GM12878 (cell line): Measurements from ENCODE around the gene MITF.

Experiments
- EZH2 ChIP-seq: IDR thresholded peaks from 2 replicates; pipeline ENCODE4 v1.6.1; 2012; ENCODE audit warnings: low read depth, mild to moderate bottlenecking, control low read depth, inconsistent platforms, low read length, borderline replicate concordance; ENCODE audit not compliant: control insufficient read depth
- GABPA ChIP-seq: IDR thresholded peaks from 2 replicates; pipeline ENCODE4 v1.6.1; 2014; ENCODE audit warnings: antibody characterized with exemption, low read depth, mild to moderate bottlenecking, inconsistent platforms
- JUNB ChIP-seq: IDR thresholded peaks from 2 replicates; pipeline ENCODE4 v1.6.1; 2016; ENCODE audit warnings: antibody characterized with exemption, mild to moderate bottlenecking
- NFYB ChIP-seq: IDR thresholded peaks from 2 replicates; pipeline ENCODE4 v1.6.1; 2011; ENCODE audit warnings: low read depth, mild to moderate bottlenecking, low read length, improper control_type of control experiment, moderate library complexity; ENCODE audit not compliant: insufficient read depth
- NR2C1 ChIP-seq: fragments of 450-650 bp; IDR thresholded peaks from 2 replicates; pipeline ENCODE4 v1.6.1; 2017; ENCODE audit warnings: antibody characterized with exemption, mild to moderate bottlenecking, moderate library complexity
- NRF1 ChIP-seq: conservative IDR thresholded peaks from 2 replicates; pipeline ENCODE4 v1.6.1; 2011; ENCODE audit warnings: mild to moderate bottlenecking, low read depth, low read length, improper control_type of control experiment
- POLR2A ChIP-seq: IDR thresholded peaks from 2 replicates; pipeline ENCODE4 v1.6.1; 2011; ENCODE audit warnings: low read depth, mild to moderate bottlenecking, low read length
- POLR2AphosphoS5 ChIP-seq: IDR thresholded peaks from 2 replicates; pipeline ENCODE4 v1.6.1; 2011; ENCODE audit warnings: mild to moderate bottlenecking, low read length, inconsistent platforms
- RAD21 ChIP-seq: IDR thresholded peaks from 2 replicates; pipeline ENCODE4 v1.6.1; 2011; ENCODE audit warnings: mild to moderate bottlenecking, low read depth, low read length, moderate library complexity; ENCODE audit not compliant: insufficient read depth
- RCOR1 ChIP-seq: conservative IDR thresholded peaks from 2 replicates; pipeline ENCODE4 v1.6.1; 2012; ENCODE audit warnings: low read depth, low read length, improper control_type of control experiment
- RFX5 ChIP-seq: IDR thresholded peaks from 2 replicates; pipeline ENCODE4 v1.6.1; 2011; ENCODE audit warnings: low read depth, low read length, improper control_type of control experiment
- TAF1 ChIP-seq: IDR thresholded peaks from 2 replicates; pipeline ENCODE4 v1.6.1; 2011; ENCODE audit warnings: mild to moderate bottlenecking, low read depth, low read length, borderline replicate concordance
- YY1 ChIP-seq: IDR thresholded peaks from 2 replicates; pipeline ENCODE4 v1.6.1; 2011; ENCODE audit warnings: low read depth, mild to moderate bottlenecking, low read length
- TF ChIP-seq, protein P1 (sequence below), 3 experiments: IDR thresholded peaks in 2 of 3; conservative IDR thresholded peaks in 1 of 3; 2 replicates each; pipeline ENCODE4 v1.5.1; 2011; ENCODE audit warnings: low read depth in 3 of 3, low read length in 3 of 3, mild to moderate bottlenecking in 3 of 3, control low read depth in 2 of 3, moderate library complexity in 2 of 3, inconsistent platforms in 1 of 3, mixed read lengths in 1 of 3; ENCODE audit not compliant: control insufficient read depth in 2 of 3, insufficient read depth in 1 of 3; ENCODE audit errors: extremely low read depth in 1 of 3

DNA sequence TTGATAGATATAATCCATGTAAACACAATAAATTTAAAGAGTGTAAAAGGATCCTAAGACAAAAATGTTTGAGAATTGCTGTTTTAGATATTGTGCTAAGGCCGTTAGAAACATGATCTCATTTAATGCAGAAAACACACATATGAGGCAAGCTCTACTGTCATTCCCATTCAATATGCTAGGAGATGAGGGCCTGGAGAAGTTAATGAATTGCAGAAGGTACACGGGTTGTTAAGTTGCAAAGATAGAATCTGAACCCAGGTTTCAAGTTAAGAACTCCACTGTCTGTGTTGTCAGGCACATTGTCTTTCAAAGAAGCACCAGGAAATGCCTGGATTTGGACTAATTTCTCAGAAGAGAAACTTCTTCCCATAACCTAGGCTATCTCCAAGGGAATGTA is 195.1 kb downstream of the MITF start:
- no peak for TF ChIP-seq NR2C1
- TF ChIP-seq, protein P1, sequence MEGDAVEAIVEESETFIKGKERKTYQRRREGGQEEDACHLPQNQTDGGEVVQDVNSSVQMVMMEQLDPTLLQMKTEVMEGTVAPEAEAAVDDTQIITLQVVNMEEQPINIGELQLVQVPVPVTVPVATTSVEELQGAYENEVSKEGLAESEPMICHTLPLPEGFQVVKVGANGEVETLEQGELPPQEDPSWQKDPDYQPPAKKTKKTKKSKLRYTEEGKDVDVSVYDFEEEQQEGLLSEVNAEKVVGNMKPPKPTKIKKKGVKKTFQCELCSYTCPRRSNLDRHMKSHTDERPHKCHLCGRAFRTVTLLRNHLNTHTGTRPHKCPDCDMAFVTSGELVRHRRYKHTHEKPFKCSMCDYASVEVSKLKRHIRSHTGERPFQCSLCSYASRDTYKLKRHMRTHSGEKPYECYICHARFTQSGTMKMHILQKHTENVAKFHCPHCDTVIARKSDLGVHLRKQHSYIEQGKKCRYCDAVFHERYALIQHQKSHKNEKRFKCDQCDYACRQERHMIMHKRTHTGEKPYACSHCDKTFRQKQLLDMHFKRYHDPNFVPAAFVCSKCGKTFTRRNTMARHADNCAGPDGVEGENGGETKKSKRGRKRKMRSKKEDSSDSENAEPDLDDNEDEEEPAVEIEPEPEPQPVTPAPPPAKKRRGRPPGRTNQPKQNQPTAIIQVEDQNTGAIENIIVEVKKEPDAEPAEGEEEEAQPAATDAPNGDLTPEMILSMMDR (IDR thresholded peaks at IDR 0.05 in 2 of 3, conservative IDR thresholded peaks at IDR 0.05 in 1 of 3; ENCODE audit: control insufficient read depth in 2 of 3, extremely low read depth in 1 of 3, insufficient read depth in 1 of 3, low read depth in 3 of 3, low read length in 3 of 3) = no peak
- no peak for TF ChIP-seq GABPA
- no peak for TF ChIP-seq TAF1
- no peak for TF ChIP-seq NFYB
- TF ChIP-seq YY1 = no peak
- TF ChIP-seq POLR2A = no peak
- TF ChIP-seq RFX5 = no peak
- no peak for TF ChIP-seq RCOR1
- TF ChIP-seq POLR2AphosphoS5 = no peak
- no peak for TF ChIP-seq JUNB
- TF ChIP-seq NRF1 = no peak
- no peak for TF ChIP-seq EZH2
- TF ChIP-seq RAD21 = no peak
